HCT116 (cell line): ENCODE measurements around the gene APOC1. TPM values are rescaled to one million over a fixed set of nuclear protein-coding genes. Genes with fewer than 3 reads are reported as not detected.
A peak's percentile ranks its signal among the peaks of the same experiment; 100 is the strongest.

Experiments used
- ATAC-seq: fragments of 200-7000 bp; cut with Tn5 transposase; 2 replicates; pipeline ENCODE4 v1.9.1; 2020; ENCODE audit warnings: mild to moderate bottlenecking, moderate library complexity
- BruUV-seq: library from RNA; stranded (reverse); fragments of 400-500 nt; replicated peaks from 2 replicates; lab custom pipeline; 2021; lab: Mats Ljungman, UMichigan
- CTCF ChIA-PET: fragments of 300-600 bp; sonication (Branson Sonifier 250); formaldehyde crosslinking; loops from one replicate; lab custom pipeline; 2021; ENCODE audit warnings: antibody characterized with exemption; lab: Charles Lee
- POLR2A ChIA-PET: fragments of 300-600, 350-600 bp; sonication (Branson Sonifier 250); formaldehyde crosslinking; loops from one replicate; lab custom pipeline; 2021; ENCODE audit warnings: antibody characterized with exemption; lab: Charles Lee
- RAD21 ChIA-PET, 2 experiments: fragments of 300-600 bp; sonication (Branson Sonifier 250); formaldehyde crosslinking; loops; one replicate each; lab custom pipeline; 2023; ENCODE audit warnings: low total read pairs in 2 of 2; ENCODE audit not compliant: uncharacterized antibody in 2 of 2, unreplicated experiment in 2 of 2, low non-redundant PET in 1 of 2; lab: Charles Lee
- DNase-seq: peaks from one replicate; pipeline ENCODE4 v3.0.0-alpha.2; 2010; ENCODE audit warnings: low read depth, low spot score
- H2AFZ ChIP-seq: fragments of 200-600 bp; shearing (Covaris generic), sonication (generic); 2 replicates; pipeline ENCODE4 v1.6.1; 2017; ENCODE audit warnings: low read depth, mixed run types, mixed read lengths, antibody characterized with exemption, low read length; ENCODE audit not compliant: poor library complexity, severe bottlenecking
- H3K27ac ChIP-seq: 2 replicates; pipeline ENCODE4 v1.5.1; 2012; ENCODE audit warnings: low read depth, low read length
- H3K27me3 ChIP-seq: fragments of 200-600 bp; sonication (generic); 2 replicates; pipeline ENCODE4 v1.6.1; 2016; ENCODE audit warnings: mixed run types, low read length, mixed read lengths; ENCODE audit not compliant: insufficient read depth
- H3K36me3 ChIP-seq, 2 experiments: fragments of 200-500 bp in 1 of 2; fragments of 200-600 bp in 1 of 2; sonication (Bioruptor generic) in 1 of 2; sonication (generic) in 1 of 2; 2 replicates each; pipeline versions ENCODE4 v1.5.1 to v1.6.1; 2014 to 2016; ENCODE audit warnings: low read length in 2 of 2, inconsistent platforms in 1 of 2, mixed read lengths in 1 of 2, mixed run types in 1 of 2; ENCODE audit not compliant: insufficient read depth in 2 of 2, control insufficient read depth in 1 of 2
- H3K4me1 ChIP-seq, 2 experiments: fragments of 200-600 bp in 1 of 2; sonication (generic) in 1 of 2; 2 replicates each; pipeline versions ENCODE4 v1.5.1 to v1.6.1; 2012 to 2017; ENCODE audit warnings: low read length in 2 of 2, inconsistent platforms in 1 of 2, mild to moderate bottlenecking in 1 of 2, mixed read lengths in 1 of 2, mixed run types in 1 of 2, moderate library complexity in 1 of 2; ENCODE audit not compliant: insufficient read depth in 2 of 2, control insufficient read depth in 1 of 2
- H3K4me2 ChIP-seq: fragments of 200-600 bp; sonication (generic); 2 replicates; pipeline ENCODE4 v1.6.1; 2017; ENCODE audit warnings: mixed run types, low read length, mixed read lengths
- H3K4me3 ChIP-seq, 2 experiments: fragments of 200-600 bp in 1 of 2; sonication (generic) in 1 of 2; replicated peaks in 1 of 2; 2 replicates each; pipeline ENCODE4 v1.5.1; 2011 to 2016; ENCODE audit warnings: low read length in 2 of 2, control low read depth in 1 of 2, low read depth in 1 of 2, mild to moderate bottlenecking in 1 of 2, mixed read lengths in 1 of 2, mixed run types in 1 of 2
- H3K79me2 ChIP-seq: fragments of 200-600 bp; sonication (generic); 2 replicates; pipeline ENCODE4 v1.6.1; 2017; ENCODE audit warnings: mild to moderate bottlenecking, mixed run types, low read length, moderate library complexity, mixed read lengths; ENCODE audit not compliant: insufficient read depth
- H3K9ac ChIP-seq: fragments of 200-600 bp; sonication (generic); 2 replicates; pipeline ENCODE4 v1.6.1; 2016; ENCODE audit warnings: low read length, mixed read lengths
- H3K9me2 ChIP-seq: fragments of 200-600 bp; sonication (generic), shearing (Covaris generic); 2 replicates; pipeline ENCODE4 v1.6.1; 2017; ENCODE audit warnings: mixed run types, mild to moderate bottlenecking, moderate library complexity; ENCODE audit not compliant: insufficient read depth
- H3K9me3 ChIP-seq, 2 experiments: fragments of 200-500 bp in 1 of 2; fragments of 200-600 bp in 1 of 2; sonication (Bioruptor generic) in 1 of 2; sonication (generic) in 1 of 2; 2 replicates each; pipeline ENCODE4 v1.6.1; 2014 to 2017; ENCODE audit warnings: low read length in 2 of 2, mixed read lengths in 2 of 2, inconsistent platforms in 1 of 2, low read depth in 1 of 2, mild to moderate bottlenecking in 1 of 2, mixed run types in 1 of 2, moderate library complexity in 1 of 2; ENCODE audit not compliant: control insufficient read depth in 1 of 2, insufficient read depth in 1 of 2
- H4K20me1 ChIP-seq: fragments of 200-600 bp; sonication (generic), shearing (Covaris generic); 2 replicates; pipeline ENCODE4 v1.6.1; 2017; ENCODE audit warnings: mixed run types, mild to moderate bottlenecking, moderate library complexity; ENCODE audit not compliant: insufficient read depth
- CEBPB ChIP-seq: IDR thresholded peaks from 2 replicates; pipeline ENCODE4 v1.6.1; 2012; ENCODE audit warnings: low read depth
- TCF7L2 ChIP-seq: IDR thresholded peaks from 2 replicates; pipeline ENCODE4 v1.7.0; 2011; ENCODE audit warnings: borderline replicate concordance, inconsistent platforms; ENCODE audit not compliant: insufficient read depth, insufficient read length; ENCODE audit errors: extremely low read depth
- YY1 ChIP-seq: IDR thresholded peaks from 2 replicates; pipeline ENCODE4 v1.6.1; 2011; ENCODE audit warnings: low read length, low read depth, moderate library complexity, mild to moderate bottlenecking; ENCODE audit not compliant: insufficient replicate concordance; ENCODE audit errors: extremely low read depth
- intact Hi-C: fragments of 100-400 bp; cut with micrococcal nuclease; formaldehyde crosslinking; loops from 2 replicates; pipeline ENCODE4 v1.10.0; 2022
- total RNA-seq: library from RNA; stranded (reverse); gene quantifications from one replicate; pipeline ENCODE4 v1.2.1, GENCODE V29; 2021; ENCODE audit not compliant: unreplicated experiment
- TF ChIP-seq, protein P1 (sequence below): IDR thresholded peaks from 2 replicates; pipeline ENCODE4 v1.6.1; 2012

The APOC1 gene
- total RNA-seq, 1 experiment from 2014 or later, result 5.1 TPM

DNA sequence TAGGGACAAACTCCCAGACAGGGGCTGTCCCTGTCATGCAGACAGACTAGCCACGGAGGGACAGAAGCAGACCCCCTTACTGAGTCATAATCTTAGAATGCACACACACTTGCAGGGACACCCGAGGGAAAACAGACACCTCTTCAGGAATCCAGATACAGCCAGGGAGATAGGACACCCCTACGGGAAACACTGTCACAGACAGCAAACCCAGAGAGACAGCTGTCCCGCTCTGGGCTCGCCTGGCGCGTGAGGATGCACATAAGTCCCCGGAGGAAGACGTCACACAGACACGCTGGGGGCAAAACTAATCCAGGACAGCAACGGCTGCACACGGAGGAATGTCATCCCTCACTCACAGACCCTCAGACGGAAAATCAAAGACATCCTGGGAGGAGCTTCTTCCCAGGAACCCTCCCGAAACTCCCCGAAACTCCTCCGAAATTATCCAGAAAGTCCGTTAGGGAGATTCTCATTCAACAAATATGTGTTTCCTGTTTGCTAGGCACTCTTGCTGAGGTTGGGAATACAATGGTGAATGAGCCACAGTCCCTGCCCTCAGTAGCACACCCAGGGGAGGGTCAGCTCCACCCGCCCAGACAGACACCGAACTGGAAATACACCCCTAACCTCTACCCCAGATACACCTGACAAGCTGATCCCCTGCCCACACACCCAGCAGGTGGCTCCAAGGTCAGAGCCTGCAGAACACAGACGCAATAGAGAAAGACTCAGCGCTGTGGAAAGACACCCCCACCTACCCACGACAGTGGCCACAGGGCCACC, 38.5 kb upstream of the APOC1 start:
- ATAC-seq (no peak), DNase-seq (no peak)
- Histone ChIP-seq H3K27ac (no peak overlapping the region), H3K4me3 (no peak overlapping the region), H3K4me1 (no peaks in the 10 kb centered on the region), H3K9ac (no peak overlapping the region), H3K9me2 (no peaks in the 10 kb centered on the region), H3K36me3 (peaks cover 37 to 38% of the 10 kb centered on the region in 2 experiments), H3K27me3 (no peaks in the 10 kb centered on the region), H3K9me3 (no peaks in the 10 kb centered on the region), H4K20me1 (no peaks in the 10 kb centered on the region), H3K79me2 (no peaks in the 10 kb centered on the region), H2AFZ (no peak overlapping the region), H3K4me2 (no peak overlapping the region)
- BruUV-seq, result no TSS peak
- no peak for TF ChIP-seq YY1
- intact Hi-C loops, result no loop called here
- ChIA-PET CTCF (no interaction called here), RAD21 (interaction anchor here in 1 of 2 experiments (0.6 kb wide), 1 partner anchor 54 kb away, joined by 3 read pairs; no protein-coding TSS in a partner anchor), POLR2A (no interaction called here)

DNA sequence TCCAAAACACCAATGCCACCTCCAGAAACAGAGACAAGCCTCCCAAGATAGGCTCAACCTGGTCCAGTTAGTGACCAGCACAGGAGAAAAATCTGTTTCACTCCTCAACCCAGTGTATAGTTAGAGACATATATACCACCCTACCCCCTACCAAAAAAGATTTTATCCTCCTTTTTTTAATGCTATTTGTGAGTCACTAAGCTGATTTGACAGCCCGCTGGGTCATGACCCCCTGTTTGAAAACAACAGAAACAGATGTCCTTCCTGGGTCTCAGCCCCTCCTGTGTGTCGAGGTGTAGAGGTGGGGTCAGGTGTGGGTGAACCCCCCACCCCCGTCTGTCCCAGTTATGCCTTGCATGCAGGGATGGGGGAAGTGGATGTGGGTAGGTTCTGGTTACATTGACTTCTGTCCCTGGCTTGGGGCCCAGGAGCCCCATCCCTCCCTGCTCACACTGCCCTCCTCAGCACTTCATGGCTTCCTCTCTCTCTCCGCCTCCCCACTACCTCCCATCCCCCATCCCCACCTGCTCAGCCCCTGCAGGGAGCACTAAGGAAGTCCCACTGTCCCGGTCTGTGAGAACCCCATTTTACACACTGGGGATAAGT, 37.4 kb upstream of the APOC1 start:
- Histone ChIP-seq H3K9ac (no peak overlapping the region), H3K9me3 (no peaks in the 10 kb centered on the region), H3K27ac (no peak overlapping the region), H3K4me3 (no peak overlapping the region), H3K36me3 (peaks cover 32 to 33% of the 10 kb centered on the region in 2 experiments), H3K4me1 (no peaks in the 10 kb centered on the region), H4K20me1 (no peaks in the 10 kb centered on the region), H2AFZ (no peak overlapping the region), H3K9me2 (no peaks in the 10 kb centered on the region), H3K27me3 (no peaks in the 10 kb centered on the region), H3K4me2 (no peak overlapping the region), H3K79me2 (no peaks in the 10 kb centered on the region)
- no peak for ATAC-seq
- CTCF ChIA-PET, result no interaction called here
- no peak for DNase-seq
- POLR2A ChIA-PET, result no interaction called here
- TF ChIP-seq CEBPB (no peak), TCF7L2 (no peak)
- TF ChIP-seq, protein P1, sequence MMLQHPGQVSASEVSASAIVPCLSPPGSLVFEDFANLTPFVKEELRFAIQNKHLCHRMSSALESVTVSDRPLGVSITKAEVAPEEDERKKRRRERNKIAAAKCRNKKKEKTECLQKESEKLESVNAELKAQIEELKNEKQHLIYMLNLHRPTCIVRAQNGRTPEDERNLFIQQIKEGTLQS, result no peak
- BruUV-seq, result TSS peak; percentile 23
- intact Hi-C loops, result no loop called here
- RAD21 ChIA-PET, result interaction anchor here in 1 of 2 experiments (0.6 kb wide), 1 partner anchor 53 kb away, joined by 3 read pairs; no protein-coding TSS in a partner anchor
